GM23338 (cell line): ENCODE measurements around the gene SMIM22. TPM values are rescaled to one million over a fixed set of nuclear protein-coding genes. Genes with fewer than 3 reads are reported as not detected.

ENCODE experiments used
- ATAC-seq: fragments of 200-7000 bp; cut with Tn5 transposase; 3 replicates; pipeline ENCODE4 v1.9.1; 2020
- DNase-seq: peaks from one replicate; pipeline ENCODE4 v3.0.0-alpha.2; 2015; ENCODE audit warnings: low spot score
- H2AFZ ChIP-seq: fragments of 200-600 bp; sonication (generic); 2 replicates; pipeline ENCODE4 v1.8.0; 2016; ENCODE audit warnings: antibody characterized with exemption, mild to moderate bottlenecking, moderate library complexity
- H3F3A ChIP-seq: fragments of 200-600 bp; sonication (generic); replicated peaks from 2 replicates; pipeline ENCODE4 v1.8.0; 2017; ENCODE audit warnings: antibody characterized with exemption, mixed run types, low read depth
- H3K27ac ChIP-seq: fragments of 200-600 bp; sonication (generic); 2 replicates; pipeline ENCODE4 v1.6.1; 2016; ENCODE audit warnings: low read depth
- H3K27me3 ChIP-seq: fragments of 200-600 bp; sonication (generic); 2 replicates; pipeline ENCODE4 v1.8.0; 2016; ENCODE audit warnings: mild to moderate bottlenecking, mixed run types, moderate library complexity; ENCODE audit not compliant: insufficient read depth
- H3K36me3 ChIP-seq: fragments of 200-600 bp; sonication (generic); 2 replicates; pipeline ENCODE4 v1.8.0; 2016; ENCODE audit warnings: mild to moderate bottlenecking; ENCODE audit not compliant: insufficient read depth
- H3K4me1 ChIP-seq: fragments of 200-600 bp; sonication (generic); 2 replicates; pipeline ENCODE4 v1.8.0; 2016; ENCODE audit warnings: mild to moderate bottlenecking, moderate library complexity; ENCODE audit not compliant: insufficient read depth
- H3K4me2 ChIP-seq: fragments of 200-600 bp; sonication (generic); 2 replicates; pipeline ENCODE4 v1.7.1; 2017; ENCODE audit warnings: mixed run types
- H3K4me3 ChIP-seq: fragments of 200-600 bp; sonication (generic); 2 replicates; pipeline ENCODE4 v1.6.1; 2016; ENCODE audit warnings: mixed run types
- H3K79me2 ChIP-seq: fragments of 200-600 bp; sonication (generic); replicated peaks from 2 replicates; pipeline ENCODE4 v1.8.0; 2017; ENCODE audit warnings: mild to moderate bottlenecking; ENCODE audit not compliant: insufficient read depth
- H3K9me2 ChIP-seq: fragments of 200-600 bp; sonication (generic); 2 replicates; pipeline ENCODE4 v1.8.0; 2017; ENCODE audit not compliant: insufficient read depth
- H4K20me1 ChIP-seq: fragments of 200-600 bp; sonication (generic); replicated peaks from 2 replicates; pipeline ENCODE4 v1.8.0; 2017; ENCODE audit warnings: mild to moderate bottlenecking; ENCODE audit not compliant: insufficient read depth
- H3K27ac Mint-ChIP-seq: 2 replicates; pipeline ENCODE4 v1.8.0; 2020; ENCODE audit warnings: inconsistent platforms, mild to moderate bottlenecking, moderate library complexity, mixed read lengths
- H3K27me3 Mint-ChIP-seq: 3 replicates; pipeline ENCODE4 v1.8.0; 2022; ENCODE audit warnings: low read depth, mild to moderate bottlenecking, moderate library complexity, mixed read lengths, inconsistent platforms; ENCODE audit not compliant: insufficient read depth, poor library complexity
- H3K36me3 Mint-ChIP-seq: 3 replicates; pipeline ENCODE4 v1.8.0; 2021; ENCODE audit warnings: low read depth, mild to moderate bottlenecking, inconsistent platforms, moderate library complexity, mixed read lengths
- H3K4me1 Mint-ChIP-seq: 3 replicates; pipeline ENCODE4 v1.8.0; 2020; ENCODE audit warnings: mild to moderate bottlenecking, inconsistent platforms, mixed read lengths
- H3K4me3 Mint-ChIP-seq: 3 replicates; pipeline ENCODE4 v1.8.0; 2021; ENCODE audit warnings: moderate library complexity, mild to moderate bottlenecking, inconsistent platforms, mixed read lengths
- H3K9me3 Mint-ChIP-seq: 3 replicates; pipeline ENCODE4 v1.8.0; 2020; ENCODE audit warnings: moderate library complexity, mild to moderate bottlenecking, inconsistent platforms, mixed read lengths
- CREB1 ChIP-seq: fragments of 250-450 bp; sonication (Bioruptor Pico); IDR thresholded peaks from 2 replicates; pipeline ENCODE4 v1.5.0; 2020; ENCODE audit warnings: low read depth, mild to moderate bottlenecking, moderate library complexity
- CTCF ChIP-seq, 2 experiments: fragments of 200-600 bp in 1 of 2; sonication (generic) in 1 of 2; conservative IDR thresholded peaks; 2 replicates each; pipeline versions ENCODE4 v1.5.1 to v1.6.1; 2016 to 2017; ENCODE audit warnings: antibody characterized with exemption in 2 of 2, low read depth in 2 of 2, mild to moderate bottlenecking in 2 of 2, moderate library complexity in 1 of 2
- ETS1 ChIP-seq: IDR thresholded peaks from 2 replicates; pipeline ENCODE4 v1.6.1; 2016; ENCODE audit warnings: antibody characterized with exemption
- EZH2 ChIP-seq: fragments of 200-600 bp; sonication (generic); IDR thresholded peaks from one replicate; pipeline ENCODE4 v1.8.0; 2017; ENCODE audit warnings: antibody characterized with exemption, mild to moderate bottlenecking, low read depth; ENCODE audit not compliant: unreplicated experiment
- EZH2phosphoT487 ChIP-seq: fragments of 200-600 bp; sonication (generic); IDR thresholded peaks from one replicate; pipeline ENCODE4 v1.8.1; 2018; ENCODE audit warnings: antibody characterized with exemption; ENCODE audit not compliant: unreplicated experiment
- JUNB ChIP-seq: IDR thresholded peaks from one replicate; pipeline ENCODE4 v1.6.1; 2016; ENCODE audit warnings: antibody characterized with exemption; ENCODE audit not compliant: unreplicated experiment
- NANOG ChIP-seq: IDR thresholded peaks from 2 replicates; pipeline ENCODE4 v1.6.1; 2016; ENCODE audit warnings: antibody characterized with exemption, borderline replicate concordance
- POLR2AphosphoS5 ChIP-seq: IDR thresholded peaks from 2 replicates; pipeline ENCODE4 v1.6.1; 2016; ENCODE audit warnings: antibody characterized with exemption, low read depth
- REST ChIP-seq: IDR thresholded peaks from one replicate; pipeline ENCODE4 v1.6.1; 2018; ENCODE audit warnings: antibody characterized with exemption; ENCODE audit not compliant: unreplicated experiment
- STAT1 ChIP-seq: IDR thresholded peaks from one replicate; pipeline ENCODE4 v1.6.1; 2016; ENCODE audit warnings: antibody characterized with exemption; ENCODE audit not compliant: unreplicated experiment
- ZNF114 ChIP-seq: fragments of 250-450 bp; sonication (Bioruptor Pico); IDR thresholded peaks from 2 replicates; pipeline ENCODE4 v1.5.0; 2020; ENCODE audit warnings: mild to moderate bottlenecking, moderate library complexity
- ZNF462 ChIP-seq: fragments of 250-450 bp; sonication (Bioruptor Pico); IDR thresholded peaks from 2 replicates; pipeline ENCODE4 v1.5.0; 2020; ENCODE audit warnings: mild to moderate bottlenecking, moderate library complexity
- polyA plus RNA-seq: library from polyadenylated mRNA; unstranded; fragments of >200 nt; fragmentation: Nextera tagmentation; extraction: Ambion mirVana; gene quantifications from 2 replicates; pipeline ENCODE4 v1.2.1, GENCODE V29; 2016
- total RNA-seq: library from RNA; depleted of rRNA; stranded (reverse); fragments of >200 nt; shearing (Covaris generic); gene quantifications from 2 replicates; pipeline ENCODE4 v1.2.3, GENCODE V29; 2014

SMIM22 gene
- total and polyA plus RNA-seq, 2 experiments from 2014 or later = 1.4 TPM; not detected in 1

GRCh38 chr16:4771646-4772045 is 23.5 kb upstream of the SMIM22 start:
- Histone ChIP-seq H3K27ac (no peak overlapping the region), H3K9me2 (no peaks in the 10 kb centered on the region), H3K36me3 (no peaks in the 10 kb centered on the region), H3K27me3 (no peaks in the 10 kb centered on the region), H3F3A (peaks cover 17% of the 10 kb centered on the region; the same call in 1 of the 2 replicates), H2AFZ (peak overlapping the region; percentile 61; the same call in 1 of the 2 replicates), H3K4me1 (peaks cover 13% of the 10 kb centered on the region), H4K20me1 (no peaks in the 10 kb centered on the region), H3K4me3 (no peak overlapping the region), H3K4me2 (no peak overlapping the region), H3K79me2 (peaks cover 2% of the 10 kb centered on the region; the same call in 1 of the 2 replicates)
- Mint-ChIP-seq H3K27ac (peak overlapping the region; percentile 58; the same call in 1 of the 2 replicates), H3K27me3 (peaks cover 13% of the 10 kb centered on the region), H3K4me3 (no peak overlapping the region), H3K9me3 (peaks cover 3% of the 10 kb centered on the region; the same call in 1 of the 3 replicates), H3K36me3 (peaks cover 8% of the 10 kb centered on the region; the same call in 2 of the 3 replicates), H3K4me1 (peaks cover 16% of the 10 kb centered on the region)
- no peak for TF ChIP-seq CTCF (conservative IDR thresholded peaks at IDR 0.05; ENCODE audit: low read depth in 2 of 2)
- no peak for TF ChIP-seq EZH2
- no peak for TF ChIP-seq STAT1
- no peak for TF ChIP-seq POLR2AphosphoS5
- TF ChIP-seq CREB1 (CRISPR knock-in tag) = no peak
- no peak for TF ChIP-seq ETS1
- TF ChIP-seq EZH2phosphoT487 = no peak
- TF ChIP-seq ZNF462 = no peak
- no peak for TF ChIP-seq ZNF114
- no peak for TF ChIP-seq REST
- TF ChIP-seq JUNB = no peak
- TF ChIP-seq NANOG = no peak
- DNase-seq = no peak
- no peak for ATAC-seq
